NCI-H446 (cell line): Measurements from ENCODE around the gene PROKR1.
"Not testable (repeated sequence)": the region's sequence is repeated elsewhere in the genome, so short reads cannot be mapped to it uniquely, and the experiment has no call there.

Experiments used
- DNase-seq, 2 experiments: peaks; one replicate each; lab custom pipeline; 2025; lab: John Stamatoyannopoulos, UW

The PROKR1 gene

GRCh38 chr2:68658266-68658665 lies 14.9 kb downstream of the PROKR1 start:
- DNase-seq: no peak

- no peak for DNase-seq
These were observed 15.7 kb downstream of the PROKR1 start for GRCh38 chr2:68659081-68659480.

GRCh38 chr2:68660658-68661057 lies 17.3 kb downstream of the PROKR1 start:
- no peak for DNase-seq

- DNase-seq: no peak
These were observed 19.1 kb downstream of the PROKR1 start for GRCh38 chr2:68662466-68662865.

- no peak for DNase-seq
These were observed 20.2 kb downstream of the PROKR1 start for GRCh38 chr2:68663371-68664156.

GRCh38 chr2:68667371-68667770 lies 24.0 kb downstream of the PROKR1 start:
- no peak for DNase-seq

- DNase-seq: no peak
These were observed 26.3 kb downstream of the PROKR1 start for GRCh38 chr2:68669651-68670050.

- no peak for DNase-seq
These were observed 28.6 kb downstream of the PROKR1 start for GRCh38 chr2:68671961-68672360.

GRCh38 chr2:68673631-68674030 lies 30.3 kb downstream of the PROKR1 start:
- DNase-seq: no peak

- no peak for DNase-seq
These were observed 32.1 kb downstream of the PROKR1 start for GRCh38 chr2:68675470-68675869.

GRCh38 chr2:68677837-68678236 lies 34.5 kb downstream of the PROKR1 start:
- DNase-seq: not testable (repeated sequence)

- not testable (repeated sequence) for DNase-seq
These were observed 36.0 kb downstream of the PROKR1 start for GRCh38 chr2:68679166-68679916.

GRCh38 chr2:68679917-68680267 lies 36.5 kb downstream of the PROKR1 start:
- DNase-seq: not testable (repeated sequence)

GRCh38 chr2:68684197-68684596 lies 40.8 kb downstream of the PROKR1 start:
- no peak for DNase-seq

- no peak for DNase-seq
These were observed 42.8 kb downstream of the PROKR1 start for GRCh38 chr2:68686178-68686577.

- DNase-seq: no peak
These were observed 43.6 kb downstream of the PROKR1 start for GRCh38 chr2:68687018-68687417.

- no peak for DNase-seq
These were observed 46.5 kb downstream of the PROKR1 start for GRCh38 chr2:68689553-68690537.

- no peak for DNase-seq
These were observed 47.5 kb downstream of the PROKR1 start for GRCh38 chr2:68690851-68691250.

- DNase-seq: no peak
These were observed 49.1 kb downstream of the PROKR1 start for GRCh38 chr2:68692511-68692910.

GRCh38 chr2:68693951-68694350 lies 50.6 kb downstream of the PROKR1 start:
- DNase-seq: no peak

- DNase-seq: no peak
These were observed 52.6 kb downstream of the PROKR1 start for GRCh38 chr2:68695971-68696370.

- DNase-seq: no peak
These were observed 53.2 kb downstream of the PROKR1 start for GRCh38 chr2:68696554-68696953.
